ENCODE data around the gene VAPA. TPM values are rescaled to one million over a fixed set of nuclear protein-coding genes. Genes with fewer than 3 reads are reported as not detected.

The VAPA gene
- total and polyA plus RNA-seq, 2 of the 4 experiments (the other 2 are of a cell fraction): 199 to 206 TPM

GRCh38 chr18:9971313-9971920, 57.6 kb downstream of the VAPA start (continued):
- no peak for TF ChIP-seq CHD1 (IDR thresholded peaks at IDR 0.05; ENCODE audit: low read depth, low read length)

GRCh38 chr18:9973470-9973869, 59.7 kb downstream of the VAPA start:
- ChIA-PET CTCF (interaction anchor here (3.6 kb wide), 1 partner anchor 545 kb away, joined by 20 read pairs; no protein-coding TSS in a partner anchor), POLR2A (ENCODE audit: unreplicated experiment) (no interaction called here)
- Histone ChIP-seq H3K9me1 (ENCODE audit: insufficient read depth, low read length) (peaks cover 4% of the 10 kb centered on the region; the same call in 1 of the 2 replicates), H2BK5ac (ENCODE audit: low read depth, low read length, poor library complexity, severe bottlenecking) (no peak overlapping the region), H4K20me1 (ENCODE audit: insufficient read depth, low read length) (no peaks in the 10 kb centered on the region), H3K4ac (ENCODE audit: low read depth, low read length) (no peak overlapping the region; the same call in 1 of the 2 replicates), H4K5ac (ENCODE audit: low read depth, low read length) (no peak overlapping the region), H3K4me1 (ENCODE audit: control insufficient read depth, insufficient read depth, low read length) (peaks cover 6% of the 10 kb centered on the region), H3K27me3 (ENCODE audit: control insufficient read depth, insufficient read depth, low read length) (peaks cover 2% of the 10 kb centered on the region; the same call in 1 of the 2 replicates), H3K14ac (replicated peaks; ENCODE audit: low read depth, low read length) (no peak overlapping the region), H2AFZ (replicated peaks; ENCODE audit: low read length, poor library complexity) (no peak overlapping the region), H2AK9ac (replicated peaks; ENCODE audit: low read depth, low read length, poor library complexity) (no peak overlapping the region), H3K27ac (ENCODE audit: insufficient read depth, low read length) (no peak overlapping the region), H3K23ac (ENCODE audit: low read depth, low read length) (no peak overlapping the region), H3K4me3 (ENCODE audit: insufficient read depth, low read depth, low read length) (no peak overlapping the region), H3K18ac (ENCODE audit: low read depth, low read length) (no peak overlapping the region), H2BK120ac (ENCODE audit: low read depth, low read length) (no peak overlapping the region), H3K4me2 (ENCODE audit: low read depth, low read length) (no peak overlapping the region), H2BK20ac (ENCODE audit: low read depth, low read length) (no peak overlapping the region), H3K36me3 (ENCODE audit: control insufficient read depth, insufficient read depth, low read length) (no peaks in the 10 kb centered on the region), H3K56ac (ENCODE audit: extremely low read depth, insufficient read depth, low read length) (no peak overlapping the region), H4K91ac (ENCODE audit: insufficient read depth, low read depth, low read length) (no peak overlapping the region), H2BK15ac (ENCODE audit: low read depth, low read length) (no peak overlapping the region), H3K79me1 (ENCODE audit: low read depth in 1 of 2, low read length in 2 of 2) (no peaks in the 10 kb centered on the region), H3K9ac (ENCODE audit: low read depth, low read length) (no peak overlapping the region), H4K8ac (ENCODE audit: low read depth in 2 of 2, low read length in 2 of 2) (no peak overlapping the region), H2AK5ac (ENCODE audit: low read depth, low read length) (no peak overlapping the region), H3K9me3 (ENCODE audit: control insufficient read depth, insufficient read depth, low read length) (peaks cover 3% of the 10 kb centered on the region)
- in situ Hi-C loops (cut with MboI; ENCODE audit: low sequenced_read_pairs) (loop anchor here (5.0 kb wide), 1 partner anchor 549 kb away; no protein-coding TSS in a partner anchor), intact Hi-C loops (cut with micrococcal nuclease) (loop anchor here (10.0 kb wide), 3 partner anchors 261 to 481 kb away; partner anchors contain the start of gene APCDD1), dilution Hi-C loops (cut with HindIII; ENCODE audit: low sequenced_read_pairs, unreplicated experiment) (no loop called here)
- TF ChIP-seq BHLHE40 (IDR thresholded peaks at IDR 0.05; ENCODE audit: low read depth, low read length) (no peak), CHD1 (IDR thresholded peaks at IDR 0.05; ENCODE audit: low read depth, low read length) (no peak), USF2 (IDR thresholded peaks at IDR 0.05; ENCODE audit: low read depth, low read length) (no peak), MAZ (IDR thresholded peaks at IDR 0.05; ENCODE audit: borderline replicate concordance, low read depth, low read length) (no peak), CEBPB (IDR thresholded peaks at IDR 0.05; ENCODE audit: low read depth, low read length) (no peak), CTCF (conservative IDR thresholded peaks at IDR 0.05; ENCODE audit: low read depth, low read length) (no peak)
- 93% methylated on average over 3 of the region's 4 CpGs; no CpG with 5 or more reads in 1 of the 2 experiments for WGBS, 2 experiments (ENCODE audit: extremely low coverage in 2 of 2, insufficient read length in 1 of 2)
- no TSS peak for BruUV-seq (replicated peaks)
- DNase-seq (no peak), ATAC-seq (ENCODE audit: low read depth) (no peak)

All from IMR-90 (cell line).